HG02938 (cell line): ENCODE measurements around the gene GJC2.
"Not testable (repeated sequence)": the region's sequence is repeated elsewhere in the genome, so short reads cannot be mapped to it uniquely, and the experiment has no call there.

Experiments used
- ATAC-seq: cut with Tn5 transposase; IDR thresholded peaks from one replicate; pipeline ENCODE4 v1.9.1; 2021; ENCODE audit warnings: mild to moderate bottlenecking, moderate library complexity; ENCODE audit not compliant: unreplicated experiment

Gene GJC2

GRCh38 chr1:228184152-228184551, 34.4 kb downstream of the GJC2 start:
- ATAC-seq, result no peak

DNA sequence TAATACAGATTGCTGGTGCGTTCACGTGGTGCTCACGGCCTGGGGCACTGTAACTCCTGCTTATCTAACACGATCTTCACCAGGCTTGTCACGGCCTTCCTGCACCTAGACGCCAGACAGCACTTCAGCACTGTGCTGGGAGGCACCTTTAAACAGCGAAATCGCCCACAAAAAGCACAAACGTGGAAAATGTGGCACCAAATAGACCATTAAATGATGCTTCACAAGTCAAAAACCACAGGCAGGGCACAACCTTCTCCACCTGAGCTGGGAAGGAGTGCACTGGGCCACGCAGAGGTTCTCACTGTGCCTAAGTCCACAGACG, 35.9 kb downstream of the GJC2 start:
- ATAC-seq, result no peak

DNA sequence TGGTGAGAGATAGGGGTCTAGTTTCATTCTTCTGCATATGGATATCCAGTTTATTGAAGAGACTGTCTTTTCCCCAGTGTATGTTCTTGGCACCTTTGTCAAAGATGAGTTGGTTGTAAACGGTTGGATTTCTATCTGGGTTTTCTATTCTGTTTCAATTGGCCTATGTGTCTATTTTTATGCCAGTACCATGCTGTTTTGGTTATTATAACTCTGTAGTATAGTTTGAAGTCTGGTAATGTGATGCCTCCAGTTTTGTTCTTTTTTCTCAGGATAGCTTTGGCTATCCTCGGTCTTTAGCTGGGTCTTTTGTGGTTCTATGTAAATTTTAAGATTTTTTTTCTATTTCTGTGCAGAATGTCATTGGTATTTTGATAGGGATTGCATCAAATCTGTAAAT, 38.5 kb downstream of the GJC2 start:
- ATAC-seq, result not testable (repeated sequence)

- no peak for ATAC-seq
Observed at GRCh38 chr1:228190182-228190581, 40.5 kb downstream of the GJC2 start.

DNA sequence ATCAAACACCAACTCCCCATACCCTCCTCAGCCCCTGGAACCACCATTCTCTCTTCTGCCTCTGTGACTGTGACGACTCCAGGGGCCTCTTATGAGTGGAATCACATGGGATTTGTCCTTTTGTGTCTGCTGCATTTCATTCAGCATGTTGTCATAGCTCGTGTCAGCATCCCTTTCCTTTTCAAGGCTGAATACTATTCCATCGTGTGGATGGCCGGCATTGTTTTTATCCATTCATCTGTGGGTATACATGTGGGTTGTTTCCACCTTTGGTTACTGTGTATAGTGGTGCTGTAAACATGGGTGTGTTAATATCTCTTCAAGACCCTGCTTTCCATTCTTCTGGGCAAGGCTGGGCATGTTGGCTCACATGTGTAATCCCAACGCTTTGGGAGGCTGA, 41.0 kb downstream of the GJC2 start:
- ATAC-seq, result no peak

GRCh38 chr1:228194436-228194835, 44.7 kb downstream of the GJC2 start:
- no peak for ATAC-seq

GRCh38 chr1:228194921-228195812, 45.4 kb downstream of the GJC2 start:
- no peak for ATAC-seq

DNA sequence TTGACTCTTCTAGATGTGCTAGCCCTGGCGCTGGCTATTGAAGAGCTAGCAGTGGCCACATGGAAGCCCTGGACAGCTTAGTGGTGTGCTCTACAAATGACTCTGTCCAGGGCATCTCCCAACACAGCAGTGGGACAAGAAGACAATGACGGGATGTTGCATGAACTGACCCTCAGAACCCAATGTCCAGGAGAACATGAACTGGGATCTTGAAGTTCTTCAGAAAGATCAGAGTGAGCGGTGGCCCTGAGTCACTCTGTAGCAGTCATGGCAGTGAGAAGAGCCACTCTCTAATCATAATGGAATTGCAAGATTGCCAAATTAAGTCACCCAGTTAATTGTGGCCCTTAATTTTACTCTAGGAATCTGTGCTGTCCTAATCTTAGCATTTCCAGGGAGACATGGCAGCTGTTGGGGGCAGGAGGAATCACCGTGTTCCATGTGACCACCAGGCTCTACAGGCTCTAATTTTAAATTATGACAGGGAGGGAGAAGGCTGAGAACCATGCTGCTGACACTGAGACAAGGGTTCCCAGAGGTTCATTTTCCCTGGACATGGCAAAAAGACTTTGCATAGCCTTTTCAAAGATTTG, 47.9 kb downstream of the GJC2 start:
- no peak for ATAC-seq

- ATAC-seq, result no peak
Observed at GRCh38 chr1:228198977-228199590, 49.4 kb downstream of the GJC2 start.

DNA sequence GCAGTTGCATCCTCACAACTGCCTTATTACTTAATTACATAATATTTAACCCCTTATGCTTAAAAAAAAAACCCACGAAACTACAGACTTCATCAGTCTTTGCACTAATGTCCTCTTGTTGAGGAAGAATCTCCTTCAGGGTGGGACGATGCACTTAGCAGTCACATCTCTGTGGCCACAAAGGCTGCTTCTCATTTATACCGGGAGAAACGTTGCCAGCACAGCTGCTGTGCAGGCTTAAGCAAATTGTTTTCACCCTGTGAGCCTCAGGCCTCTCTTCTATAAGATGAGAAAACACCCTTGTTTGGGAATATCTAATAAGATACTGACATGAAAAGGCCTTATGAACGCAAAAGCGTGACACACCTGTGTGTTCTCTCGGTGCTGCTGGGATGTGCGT, 55.2 kb downstream of the GJC2 start:
- ATAC-seq, result no peak

DNA sequence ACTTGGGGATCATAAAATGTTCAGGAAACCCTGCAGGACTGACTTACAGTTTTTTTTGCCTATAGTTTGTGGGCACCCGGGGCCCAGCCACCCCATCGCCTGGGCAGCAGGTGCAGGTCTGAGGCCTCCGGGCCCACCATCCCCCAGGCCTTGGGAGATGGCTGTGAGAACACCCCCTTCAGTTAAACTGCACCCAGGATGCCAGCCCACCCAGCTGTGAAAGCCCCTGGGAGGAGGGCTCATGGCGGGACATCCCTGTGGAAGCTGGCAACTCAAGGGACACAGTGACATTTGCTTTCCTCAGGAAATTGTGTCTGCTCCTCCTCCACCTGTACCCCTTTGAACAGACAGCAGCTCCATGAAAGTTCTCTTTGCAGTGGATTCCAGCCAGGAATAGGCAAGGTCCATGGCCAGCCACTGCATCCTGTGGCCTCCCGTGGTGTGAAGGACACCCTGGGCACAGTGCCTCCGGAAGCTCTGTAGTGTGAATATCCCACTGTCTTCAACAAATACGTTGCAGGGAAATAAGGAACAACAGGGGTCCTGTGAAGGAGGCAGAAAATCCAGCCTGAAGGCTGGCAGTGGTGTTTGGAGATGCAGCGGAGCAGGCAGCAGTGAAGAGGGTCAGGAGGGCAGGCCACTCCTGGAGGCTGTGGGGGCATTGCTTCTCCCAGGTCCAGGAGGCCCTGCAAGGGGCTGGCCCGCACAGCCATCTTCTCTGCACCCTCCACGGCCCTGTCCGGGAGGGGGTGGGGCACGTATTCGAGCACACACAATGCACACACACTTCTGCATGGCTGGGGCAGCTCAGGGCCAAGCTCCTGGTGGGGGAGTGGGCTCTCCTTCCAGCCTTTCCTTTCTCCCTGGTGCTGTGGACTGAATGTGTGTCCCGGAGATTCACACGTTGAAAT, 56.1 kb downstream of the GJC2 start:
- no peak for ATAC-seq

GRCh38 chr1:228206582-228207351, 57.0 kb downstream of the GJC2 start:
- no peak for ATAC-seq

- ATAC-seq, result no peak
Observed at GRCh38 chr1:228207381-228207810, 57.7 kb downstream of the GJC2 start.

DNA sequence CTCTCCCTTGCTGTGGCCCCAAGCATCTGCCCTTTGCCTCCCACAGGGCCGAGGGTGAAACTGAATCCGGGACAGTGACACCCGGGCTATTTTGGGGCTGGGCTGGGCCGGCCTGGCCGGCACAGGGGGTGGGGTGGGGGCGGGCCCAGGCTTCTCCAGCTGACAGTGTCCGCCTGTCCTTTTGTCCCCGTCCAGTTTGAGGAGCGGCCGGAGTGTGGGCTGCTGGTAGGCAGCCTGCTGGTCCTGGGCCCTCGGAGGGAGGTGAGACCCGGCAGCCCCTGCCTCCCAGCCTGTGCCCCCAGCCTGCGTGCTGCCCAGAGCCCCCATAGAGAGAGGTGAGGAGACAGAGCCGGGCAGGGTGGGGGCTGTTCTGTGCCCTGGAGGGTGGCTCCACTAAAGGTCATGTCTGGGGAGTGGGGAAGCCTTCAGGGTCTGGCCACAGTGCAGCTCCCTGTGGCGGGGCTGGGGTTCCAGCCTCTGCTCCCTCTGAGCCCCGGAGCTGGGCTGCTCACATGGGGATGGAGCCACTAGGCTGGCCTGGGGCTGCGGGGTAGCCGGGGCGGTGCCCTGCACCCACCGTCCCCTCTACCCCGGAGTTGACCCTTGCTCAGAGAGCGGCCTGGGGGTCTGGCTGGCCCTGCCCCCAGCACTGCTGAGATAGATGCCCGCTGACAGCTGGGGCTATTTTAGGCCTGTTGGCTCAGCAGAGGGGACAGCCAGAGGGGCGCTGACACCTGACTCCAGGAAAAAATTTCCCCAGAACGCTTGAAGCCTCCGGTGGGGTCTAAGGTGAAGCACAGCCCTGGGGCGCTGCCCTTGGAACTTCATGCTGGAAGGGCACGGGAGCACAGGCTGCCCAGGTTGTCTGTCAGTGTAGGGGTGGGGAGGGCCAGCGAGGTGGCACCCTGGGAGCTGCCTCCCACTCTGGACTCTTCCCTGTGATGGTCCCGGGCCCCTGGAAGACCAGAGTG, 58.4 kb downstream of the GJC2 start, which contains the start of gene OBSCN:
TSS of gene OBSCN (plus strand) at position 194 of the 971 bp plus-strand sequence. CDS start 3,740 bp downstream, outside the sequence.
- ATAC-seq, result no peak

DNA sequence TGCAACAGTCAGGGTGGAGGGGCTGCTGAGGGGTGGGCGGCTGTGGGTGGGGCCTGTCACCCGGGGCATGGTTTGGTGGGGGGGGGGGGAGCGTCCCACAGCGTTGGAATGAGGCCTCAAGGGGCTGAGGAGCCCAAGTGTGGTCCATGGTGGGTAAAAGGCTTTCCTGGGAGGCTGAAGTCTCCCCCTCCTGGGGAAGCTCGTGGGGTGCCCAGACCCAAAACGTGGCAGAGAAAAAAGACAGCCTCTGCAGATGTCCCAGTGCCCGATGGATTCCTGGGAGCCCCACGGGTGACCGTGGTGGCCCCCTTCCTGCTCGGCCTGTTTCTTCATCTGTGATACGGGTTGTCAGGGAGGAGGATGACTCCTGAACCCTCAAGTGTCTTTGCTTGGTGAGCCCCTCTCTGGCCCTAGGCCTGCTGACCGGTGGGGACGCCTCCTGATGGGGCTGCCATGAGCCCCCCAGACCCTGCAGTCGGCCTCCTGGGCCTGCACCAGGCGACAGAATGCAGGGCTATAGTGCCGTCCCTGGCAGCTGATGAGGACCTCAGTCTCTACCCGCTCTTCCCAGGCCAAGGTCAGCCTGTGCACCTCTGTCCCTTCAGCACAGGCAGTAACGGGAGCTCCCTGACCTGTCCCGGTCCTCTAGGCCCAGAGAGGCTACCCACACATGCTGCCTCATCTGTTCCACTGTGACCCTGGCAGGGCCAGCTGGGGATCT, 59.3 kb downstream of the GJC2 start:
- ATAC-seq, result no peak
